ENCODE results near the gene ARL5B.

ARL5B gene

DNA sequence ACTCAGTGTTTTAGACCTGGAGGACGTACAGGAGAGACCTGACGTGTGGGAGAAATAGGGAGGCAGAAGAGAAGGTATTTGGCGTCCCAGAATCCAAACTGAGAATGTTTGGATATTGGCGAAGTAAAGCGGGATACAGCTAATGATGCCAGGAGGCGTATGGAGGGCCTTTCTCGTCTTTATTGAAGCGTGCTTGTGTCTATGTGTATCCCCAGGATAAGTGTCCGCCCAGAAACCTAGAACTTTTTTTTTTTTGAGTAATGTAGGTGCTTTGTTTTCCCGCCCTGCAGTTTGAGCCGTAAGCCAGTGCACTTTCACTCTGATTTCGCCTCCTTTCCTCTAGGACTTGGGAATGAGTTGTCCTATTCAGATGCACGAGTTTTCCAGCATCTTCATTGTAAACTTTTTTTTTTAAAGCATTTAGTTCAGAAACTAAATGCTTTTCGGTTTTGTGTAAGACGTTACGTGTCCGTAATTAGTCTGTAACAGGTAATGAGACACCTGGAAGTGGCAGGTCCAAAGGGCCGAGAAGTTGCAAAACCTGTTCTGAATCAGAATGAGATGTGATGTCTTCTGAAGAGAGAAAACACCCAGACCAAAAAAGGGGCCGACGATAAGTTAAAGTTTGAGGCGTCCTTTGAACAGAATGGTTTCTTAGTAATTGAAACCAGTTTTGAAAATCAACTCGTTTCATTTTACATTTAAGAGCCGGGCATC is 746 bp downstream of the ARL5B start:
- peak; percentile 53 for DNase-seq

DNA sequence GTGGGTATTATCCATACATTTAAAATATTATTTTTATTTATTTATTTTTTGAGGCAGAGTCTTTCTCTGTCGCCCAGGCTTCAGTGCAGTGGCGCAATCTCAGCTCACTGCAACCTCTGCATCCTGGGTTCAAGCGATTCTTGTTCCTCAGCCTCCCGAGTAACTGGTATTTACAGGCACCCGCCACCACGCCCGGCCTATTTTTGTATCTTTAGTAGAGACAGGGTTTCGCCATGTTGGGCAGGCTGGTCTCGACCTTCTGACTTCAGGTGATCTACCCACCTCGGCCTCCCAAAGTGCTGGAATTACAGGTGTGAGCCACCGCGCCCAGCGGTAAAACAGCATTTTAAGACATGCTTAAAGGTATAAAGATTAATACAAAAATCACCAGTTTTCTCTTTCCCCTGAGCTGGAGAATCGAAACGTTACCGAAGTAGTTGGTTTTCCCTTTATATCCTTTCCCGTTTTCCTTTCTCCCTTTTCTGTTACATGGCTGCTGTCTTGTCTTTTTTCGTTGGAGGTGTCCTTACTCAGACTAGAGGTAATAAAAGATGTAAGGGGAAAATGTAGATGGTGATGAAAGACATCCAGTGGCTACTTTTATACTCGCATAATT is 1.7 kb downstream of the ARL5B start:
- DNase-seq = no peak

DNA sequence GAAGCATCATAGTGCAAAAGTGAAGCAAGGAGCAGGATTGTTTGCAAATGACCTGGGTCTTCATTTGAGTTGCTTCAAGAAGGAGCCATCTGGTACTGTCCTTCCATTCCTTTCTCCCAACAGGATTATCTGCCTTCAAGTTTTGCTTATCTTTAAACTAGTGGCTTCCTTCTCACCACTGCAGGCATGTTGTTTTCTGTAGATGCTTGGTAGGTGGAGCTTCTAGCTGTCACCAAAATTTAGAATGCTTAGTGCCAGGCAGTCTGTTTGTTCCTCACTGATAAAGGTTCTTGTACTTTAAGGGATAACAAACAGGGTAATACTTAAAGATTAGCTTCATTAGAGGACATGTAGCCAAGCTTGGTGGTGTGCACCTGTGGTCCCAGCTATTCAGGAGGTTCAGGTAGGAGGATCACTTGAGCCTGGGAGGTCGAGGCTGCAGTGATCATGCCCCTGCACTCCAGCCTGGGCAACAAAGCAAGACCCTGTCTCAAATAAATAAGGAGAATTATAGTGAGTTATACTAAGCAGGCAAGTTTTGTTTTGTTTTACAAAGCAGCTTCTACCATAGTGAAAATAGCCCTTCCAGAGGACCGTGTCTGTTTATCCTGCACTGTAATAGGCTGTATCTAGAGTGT is 5.7 kb downstream of the ARL5B start:
- no peak for DNase-seq

DNA sequence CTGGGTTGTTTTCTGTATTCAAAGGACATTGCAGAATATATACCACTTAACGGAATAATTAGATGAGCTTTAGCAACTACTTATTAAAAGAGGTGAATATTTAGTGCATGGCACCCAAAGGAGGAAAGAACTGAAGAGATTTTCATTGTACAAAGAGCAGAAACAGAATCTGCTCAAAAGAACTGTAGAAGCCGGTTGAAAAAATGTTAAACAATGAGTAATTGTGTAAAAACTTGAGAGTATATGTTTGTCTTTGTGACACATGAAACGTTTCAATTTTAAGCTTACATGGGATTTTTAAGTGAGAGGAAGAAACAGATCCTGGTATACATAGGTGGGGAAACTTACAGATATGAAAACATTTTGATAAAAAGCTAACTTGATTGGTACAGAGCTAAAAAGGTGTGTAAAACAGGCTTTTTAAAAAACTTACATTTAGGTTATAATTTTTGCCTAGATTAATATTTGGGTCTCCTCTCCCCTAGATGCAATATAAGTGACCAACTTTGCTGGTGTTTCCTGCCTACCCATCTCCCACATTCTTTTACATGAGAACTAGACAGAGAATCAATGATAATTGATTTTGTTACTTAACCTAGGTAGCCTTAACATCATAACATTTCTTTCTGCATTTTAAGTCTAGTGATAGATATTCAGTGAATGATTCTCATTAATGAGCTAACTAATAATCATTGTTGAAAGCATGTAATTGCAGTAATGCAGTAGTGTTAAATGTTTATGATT is 6.8 kb downstream of the ARL5B start:
- DNase-seq = no peak

- no peak for DNase-seq
Observed at GRCh38 chr10:18666810-18667209, 7.6 kb downstream of the ARL5B start.

GRCh38 chr10:18668026-18668425 is 8.8 kb downstream of the ARL5B start:
- DNase-seq = no peak

- DNase-seq = no peak
Observed at GRCh38 chr10:18675086-18675801, 16.0 kb downstream of the ARL5B start.

GRCh38 chr10:18680754-18681153 is 21.5 kb downstream of the ARL5B start:
- DNase-seq = no peak

GRCh38 chr10:18681366-18681765 is 22.1 kb downstream of the ARL5B start:
- DNase-seq = peak; percentile 5

DNA sequence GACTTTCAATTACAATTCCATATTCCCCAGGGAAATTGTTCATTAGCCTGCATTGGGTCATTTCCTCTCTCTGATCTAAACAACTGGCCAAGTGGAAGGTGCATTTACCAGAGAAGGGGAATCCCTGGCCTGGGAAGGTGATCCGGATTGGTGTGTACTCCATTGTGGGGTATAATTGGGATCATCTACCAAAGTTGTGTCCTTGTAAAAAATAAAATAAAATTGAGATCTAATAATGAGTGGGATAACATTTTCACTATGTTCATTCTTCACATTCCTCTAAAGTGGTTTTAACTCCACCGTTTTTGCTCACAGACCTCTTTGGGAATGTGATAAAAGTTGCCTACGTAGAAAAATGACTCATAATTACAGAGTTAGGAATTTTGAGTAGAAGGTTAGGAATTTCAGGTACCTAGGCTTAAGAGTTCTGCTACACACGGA is 22.8 kb downstream of the ARL5B start:
- DNase-seq = no peak

- DNase-seq = no peak
Observed at GRCh38 chr10:18683427-18683826, 24.2 kb downstream of the ARL5B start.

- no peak for DNase-seq
Observed at GRCh38 chr10:18684416-18684815, 25.2 kb downstream of the ARL5B start.

- DNase-seq = no peak
Observed at GRCh38 chr10:18684953-18685352, 25.7 kb downstream of the ARL5B start.

- DNase-seq = no peak
Observed at GRCh38 chr10:18685555-18685954, 26.3 kb downstream of the ARL5B start.

DNA sequence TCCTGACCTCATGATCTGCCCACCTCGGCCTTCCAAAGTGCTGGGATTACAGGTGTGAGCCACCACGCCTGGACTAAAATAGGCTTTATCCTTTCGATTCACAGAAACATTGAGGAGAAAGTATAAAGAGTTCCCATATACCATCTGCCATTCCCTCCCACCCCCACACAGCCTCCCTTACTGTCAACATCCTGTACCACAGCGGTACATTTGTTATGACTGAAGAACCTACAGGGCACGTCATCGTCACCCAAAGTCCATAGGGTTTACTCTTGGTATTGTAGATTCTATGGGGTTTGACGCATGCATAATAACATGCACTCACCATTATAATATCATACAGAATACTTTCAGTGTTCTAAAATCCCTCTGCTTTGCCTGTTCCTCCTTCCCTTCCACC is 28.0 kb downstream of the ARL5B start:
- DNase-seq = no peak

GRCh38 chr10:18687706-18688105 is 28.5 kb downstream of the ARL5B start:
- no peak for DNase-seq

GRCh38 chr10:18689498-18689897 is 30.3 kb downstream of the ARL5B start:
- peak; percentile 6 for DNase-seq

GRCh38 chr10:18690541-18690940 is 31.3 kb downstream of the ARL5B start:
- DNase-seq = no peak

DNA sequence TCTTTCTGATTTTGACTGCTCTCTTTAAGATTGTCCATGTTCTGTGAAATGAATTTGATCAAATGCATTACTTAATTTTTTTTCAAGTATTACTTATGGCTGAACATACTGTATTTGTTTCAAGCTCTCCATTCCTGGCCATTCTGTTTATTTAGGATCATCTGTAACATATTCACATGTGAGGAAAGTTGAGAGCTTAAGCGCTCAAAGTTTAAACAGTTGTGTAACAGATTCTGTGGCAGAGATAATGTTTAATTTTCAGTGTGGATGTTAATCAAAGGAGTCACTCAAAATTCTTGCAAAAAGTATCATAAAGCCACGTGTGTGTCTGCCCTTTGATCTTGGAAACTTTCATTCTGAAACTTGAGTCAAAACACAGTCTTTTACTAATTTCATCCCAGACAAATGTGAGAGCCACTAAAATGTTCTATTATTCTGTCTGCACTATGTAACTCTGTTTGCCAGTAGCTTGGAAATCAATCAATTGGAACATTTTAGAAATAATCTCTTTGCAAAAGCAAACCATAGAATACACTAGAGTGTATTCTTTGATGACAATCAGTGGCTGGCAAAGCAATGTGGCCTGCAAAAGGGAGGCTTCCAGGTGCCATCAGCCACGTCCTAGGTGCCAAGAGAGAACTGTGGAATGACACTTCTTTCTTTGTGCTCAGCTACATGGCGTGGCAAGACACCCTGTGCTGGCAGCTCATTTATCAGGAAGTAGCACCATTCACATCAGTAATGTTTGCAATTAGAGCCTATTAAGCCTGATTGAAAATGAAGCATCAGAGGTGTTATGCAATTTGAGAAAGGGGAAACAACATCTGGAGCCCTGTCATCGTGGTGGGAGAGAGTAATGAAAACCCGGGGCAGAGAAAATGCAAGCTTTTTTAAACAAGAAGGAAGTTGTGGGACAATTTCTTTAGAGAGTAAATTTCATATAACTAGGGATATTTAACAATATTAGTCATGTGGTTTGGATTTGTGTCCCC is 40.9 kb downstream of the ARL5B start:
- peak; percentile 29 for DNase-seq

DNA sequence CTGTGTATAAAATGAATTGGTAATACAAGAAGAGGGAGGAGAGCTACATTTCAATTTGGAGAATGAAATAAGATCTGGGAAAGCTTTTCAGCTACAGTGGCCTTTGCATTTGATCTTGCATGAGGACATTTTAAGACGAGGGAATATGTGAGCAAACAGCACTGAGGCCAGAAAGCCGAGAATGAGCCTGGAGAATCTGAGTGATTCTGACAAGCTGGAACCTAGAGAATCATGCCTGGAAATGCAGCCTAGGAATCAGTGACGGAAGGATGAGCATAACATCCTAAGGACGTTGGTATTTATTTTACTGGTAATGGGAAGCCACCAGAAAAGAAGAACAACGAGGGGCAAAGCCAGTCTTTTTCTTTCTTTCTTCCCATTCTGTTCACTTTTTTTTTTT is 44.3 kb downstream of the ARL5B start:
- no peak for DNase-seq

DNA sequence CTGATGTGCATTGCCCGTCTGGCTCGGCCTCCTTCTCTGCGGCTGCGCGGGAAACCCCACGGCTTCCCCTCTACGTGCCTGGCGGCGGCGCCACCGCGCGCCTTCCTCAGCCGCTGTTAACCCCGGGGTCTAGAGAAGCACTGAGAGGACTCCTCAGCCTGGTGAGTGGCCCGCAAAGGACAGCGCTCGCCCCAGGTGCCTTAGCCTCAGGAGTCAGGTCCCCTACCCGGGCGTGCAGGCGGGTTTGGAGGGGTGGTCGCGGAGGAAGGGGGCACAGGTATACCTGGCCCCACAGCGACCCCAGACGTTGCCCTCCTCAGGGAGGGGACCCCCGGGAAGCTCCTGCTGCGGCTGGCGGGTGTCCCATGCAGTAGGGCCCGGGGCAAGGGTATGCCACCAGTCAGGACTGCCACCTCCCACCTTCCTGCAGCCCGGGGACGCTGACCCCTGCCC is 51.0 kb downstream of the ARL5B start:
- no peak for DNase-seq

GRCh38 chr10:18713077-18713476 is 53.8 kb downstream of the ARL5B start:
- no peak for DNase-seq

Data from NCI-H69 (cell line).